HepG2 (cell line): ENCODE results near the gene H6PD. TPM values are rescaled to one million over a fixed set of nuclear protein-coding genes. Genes with fewer than 3 reads are reported as not detected.

Experiments used
- AKAP8 ChIP-seq: sonication (generic); formaldehyde crosslinking; IDR thresholded peaks from 2 replicates; pipeline ENCODE4 v1.5.1; 2020; ENCODE audit warnings: mild to moderate bottlenecking, missing genetic modification reagents
- ATM ChIP-seq: fragments of 450-650 bp; IDR thresholded peaks from 2 replicates; pipeline ENCODE4 v1.7.1; 2017; ENCODE audit warnings: mild to moderate bottlenecking, borderline replicate concordance
- CEBPB ChIP-seq: IDR thresholded peaks from 2 replicates; pipeline ENCODE4 v1.6.1; 2011; ENCODE audit warnings: low read depth, low read length, improper control_type of control experiment, borderline replicate concordance
- ETV6 ChIP-seq: sonication (generic); formaldehyde crosslinking; conservative IDR thresholded peaks from 2 replicates; pipeline ENCODE4 v1.4.0; 2020; ENCODE audit warnings: missing genetic modification reagents
- KLF11 ChIP-seq: IDR thresholded peaks from 2 replicates; pipeline ENCODE4 v1.6.1; 2016; ENCODE audit warnings: missing compliant biosample characterization
- MAFK ChIP-seq, 2 experiments: IDR thresholded peaks in 1 of 2; conservative IDR thresholded peaks in 1 of 2; 2 replicates each; pipeline ENCODE4 v1.6.1; 2011; ENCODE audit warnings: improper control_type of control experiment in 2 of 2, low read length in 2 of 2
- MAZ ChIP-seq, 2 experiments: sonication (generic) in 1 of 2; formaldehyde crosslinking in 1 of 2; IDR thresholded peaks; 2 replicates each; pipeline versions ENCODE4 v1.5.0 to v1.6.1; 2012 to 2020; ENCODE audit warnings: low read depth in 2 of 2, mild to moderate bottlenecking in 2 of 2, borderline replicate concordance in 1 of 2, improper control_type of control experiment in 1 of 2, low read length in 1 of 2, missing genetic modification reagents in 1 of 2, moderate library complexity in 1 of 2
- REPIN1 ChIP-seq: sonication (generic); formaldehyde crosslinking; IDR thresholded peaks from 2 replicates; pipeline ENCODE4 v1.8.0; 2022; ENCODE audit warnings: missing genetic modification reagents, low read depth, mild to moderate bottlenecking, borderline replicate concordance
- SETDB1 ChIP-seq: sonication (generic); formaldehyde crosslinking; IDR thresholded peaks from 2 replicates; pipeline ENCODE4 v1.5.1; 2020; ENCODE audit warnings: missing genetic modification reagents, mild to moderate bottlenecking, borderline replicate concordance
- ZBTB7A ChIP-seq: sonication (generic); formaldehyde crosslinking; IDR thresholded peaks from 2 replicates; pipeline ENCODE4 v1.8.0; 2022; ENCODE audit warnings: mild to moderate bottlenecking, missing genetic modification reagents
- ZC3H4 ChIP-seq: sonication (generic); formaldehyde crosslinking; IDR thresholded peaks from 2 replicates; pipeline ENCODE4 v1.4.0; 2020; ENCODE audit warnings: missing genetic modification reagents, borderline replicate concordance
- ZFP1 ChIP-seq: IDR thresholded peaks from 2 replicates; pipeline ENCODE4 v1.6.1; 2016
- ZNF136 ChIP-seq: sonication (generic); formaldehyde crosslinking; IDR thresholded peaks from 2 replicates; pipeline ENCODE4 v1.8.1; 2022; ENCODE audit warnings: low read depth, mild to moderate bottlenecking, moderate library complexity, missing genetic modification reagents
- ZNF441 ChIP-seq: sonication (generic); formaldehyde crosslinking; IDR thresholded peaks from 2 replicates; pipeline ENCODE4 v1.7.0; 2021; ENCODE audit warnings: missing genetic modification reagents, borderline replicate concordance
- ZNF652 ChIP-seq: IDR thresholded peaks from 2 replicates; pipeline ENCODE4 v1.6.1; 2016; ENCODE audit warnings: low read depth, borderline replicate concordance
- ZNF678 ChIP-seq: sonication (generic); formaldehyde crosslinking; IDR thresholded peaks from 2 replicates; pipeline ENCODE4 v1.4.0; 2020; ENCODE audit warnings: mild to moderate bottlenecking, missing genetic modification reagents
- ZNF724P ChIP-seq: sonication (generic); formaldehyde crosslinking; IDR thresholded peaks from 2 replicates; pipeline ENCODE4 v1.8.0; 2022; ENCODE audit warnings: missing genetic modification reagents, borderline replicate concordance
- ZNF788 ChIP-seq: sonication (generic); formaldehyde crosslinking; IDR thresholded peaks from 2 replicates; pipeline ENCODE4 v1.5.0; 2020; ENCODE audit warnings: mild to moderate bottlenecking, missing genetic modification reagents, borderline replicate concordance
- polyA plus RNA-seq, 8 experiments: library from polyadenylated mRNA; depleted of rRNA in 3 of 8; stranded (reverse) in 7 of 8; unstranded in 1 of 8; fragments of >200 nt; fragmentation: Illumina TruSeq in 4 of 8; extraction: Trizol in 4 of 8; gene quantifications; 2 replicates each; pipeline versions ENCODE4 v1.2.1 to v1.2.3, GENCODE V29; 2011 to 2016; ENCODE audit warnings: low read depth in 4 of 8, missing spikeins in 1 of 8, mixed read lengths in 1 of 8; ENCODE audit not compliant: insufficient read depth in 1 of 8
- total RNA-seq, 5 experiments: library from RNA; depleted of rRNA; stranded (reverse); fragments of >200 nt; fragmentation: Illumina TruSeq; extraction: Trizol; gene quantifications; 2 replicates each; pipeline ENCODE4 v1.2.3, GENCODE V29; 2016; ENCODE audit warnings: low read depth in 1 of 5
- TF ChIP-seq, protein P1 (sequence below): sonication (generic); formaldehyde crosslinking; IDR thresholded peaks from 2 replicates; pipeline ENCODE4 v1.4.0; 2020; ENCODE audit warnings: missing genetic modification reagents, mild to moderate bottlenecking, borderline replicate concordance
- TF ChIP-seq, protein P2 (sequence below): sonication (generic); formaldehyde crosslinking; IDR thresholded peaks from 2 replicates; pipeline ENCODE4 v1.8.0; 2022; ENCODE audit warnings: mild to moderate bottlenecking, missing genetic modification reagents, moderate library complexity
- TF ChIP-seq, protein P3 (sequence below): sonication (generic); formaldehyde crosslinking; IDR thresholded peaks from 2 replicates; pipeline ENCODE4 v1.5.0; 2020; ENCODE audit warnings: missing genetic modification reagents
- TF ChIP-seq, protein P4 (sequence below): sonication (generic); formaldehyde crosslinking; IDR thresholded peaks from 2 replicates; pipeline ENCODE4 v1.4.0; 2020; ENCODE audit warnings: missing genetic modification reagents
- TF ChIP-seq, protein P5 (sequence below): IDR thresholded peaks from 2 replicates; pipeline ENCODE4 v1.4.0; 2020; ENCODE audit warnings: mild to moderate bottlenecking, missing genetic modification reagents

Gene H6PD
- total and polyA plus RNA-seq, 2 of the 13 experiments (the other 11 are each of a cell fraction or from before 2014, with no cell fraction given) = 9.3 to 14.1 TPM

DNA sequence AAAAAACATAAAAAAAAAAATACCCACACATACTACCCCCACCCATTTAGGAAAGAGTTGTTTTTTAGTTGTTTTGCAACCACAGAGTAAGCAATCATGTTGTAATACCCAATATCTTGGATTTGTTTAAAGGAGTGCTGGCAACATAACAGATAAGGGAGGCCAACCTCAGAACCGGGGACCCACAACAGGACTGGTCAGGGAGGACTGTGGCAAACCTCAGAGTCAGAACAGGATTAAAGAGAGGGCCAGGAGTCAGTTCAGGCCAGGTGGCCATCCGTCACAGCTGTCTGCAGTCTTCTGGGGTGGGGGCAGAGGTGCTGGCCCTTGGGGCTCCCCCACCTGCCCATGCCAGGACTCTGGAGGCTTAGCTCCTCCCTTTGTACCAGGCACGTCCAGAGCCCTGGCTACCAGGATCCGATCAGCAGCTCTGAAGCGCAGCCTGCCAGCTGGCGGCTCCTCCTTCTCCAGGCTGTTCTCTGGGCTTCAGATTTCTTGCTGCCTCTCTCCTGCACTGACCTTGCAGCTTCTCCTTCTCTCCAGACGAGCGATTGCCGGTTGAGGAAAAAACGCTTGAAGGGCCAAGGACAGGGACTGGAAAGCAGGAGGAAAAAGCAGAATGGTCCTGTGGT, 7.9 kb downstream of the H6PD start (continued):
- TF ChIP-seq, protein P1, sequence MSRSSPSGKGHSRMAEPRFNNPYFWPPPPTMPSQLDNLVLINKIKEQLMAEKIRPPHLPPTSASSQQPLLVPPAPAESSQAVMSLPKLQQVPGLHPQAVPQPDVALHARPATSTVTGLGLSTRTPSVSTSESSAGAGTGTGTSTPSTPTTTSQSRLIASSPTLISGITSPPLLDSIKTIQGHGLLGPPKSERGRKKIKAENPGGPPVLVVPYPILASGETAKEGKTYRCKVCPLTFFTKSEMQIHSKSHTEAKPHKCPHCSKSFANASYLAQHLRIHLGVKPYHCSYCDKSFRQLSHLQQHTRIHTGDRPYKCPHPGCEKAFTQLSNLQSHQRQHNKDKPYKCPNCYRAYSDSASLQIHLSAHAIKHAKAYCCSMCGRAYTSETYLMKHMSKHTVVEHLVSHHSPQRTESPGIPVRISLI (CRISPR knock-in tag) = peak; percentile 77; the same call in 1 of the 2 replicates
- TF ChIP-seq ZNF136 (CRISPR knock-in tag) (no peak), ZNF678 (CRISPR knock-in tag) (no peak), ZNF724P (CRISPR knock-in tag) (no peak), ZNF441 (CRISPR knock-in tag) (no peak), SETDB1 (no peak), ZNF788 (CRISPR knock-in tag) (no peak), ZFP1 (CRISPR knock-in tag) (no peak), REPIN1 (CRISPR knock-in tag) (no peak), AKAP8 (CRISPR knock-in tag) (no peak), KLF11 (no peak), CEBPB (peak; percentile 85), MAFK (conservative IDR thresholded peaks at IDR 0.05 in 1 of 2, IDR thresholded peaks at IDR 0.05 in 1 of 2; ENCODE audit: low read length in 2 of 2) (no peak), ZBTB7A (CRISPR knock-in tag) (no peak), ZNF652 (CRISPR knock-in tag) (no peak), ZC3H4 (no peak), ETV6 (CRISPR knock-in tag) (no peak), MAZ (IDR thresholded peaks at IDR 0.05; ENCODE audit: borderline replicate concordance, low read depth, low read length) (no peak), MAZ (CRISPR knock-in tag; IDR thresholded peaks at IDR 0.05; ENCODE audit: low read depth) (peak; percentile 25; the same call in 1 of the 2 replicates), ATM (no peak)
- TF ChIP-seq, protein P2, sequence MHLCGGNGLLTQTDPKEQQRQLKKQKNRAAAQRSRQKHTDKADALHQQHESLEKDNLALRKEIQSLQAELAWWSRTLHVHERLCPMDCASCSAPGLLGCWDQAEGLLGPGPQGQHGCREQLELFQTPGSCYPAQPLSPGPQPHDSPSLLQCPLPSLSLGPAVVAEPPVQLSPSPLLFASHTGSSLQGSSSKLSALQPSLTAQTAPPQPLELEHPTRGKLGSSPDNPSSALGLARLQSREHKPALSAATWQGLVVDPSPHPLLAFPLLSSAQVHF (CRISPR knock-in tag) = no peak
- TF ChIP-seq, protein P3, sequence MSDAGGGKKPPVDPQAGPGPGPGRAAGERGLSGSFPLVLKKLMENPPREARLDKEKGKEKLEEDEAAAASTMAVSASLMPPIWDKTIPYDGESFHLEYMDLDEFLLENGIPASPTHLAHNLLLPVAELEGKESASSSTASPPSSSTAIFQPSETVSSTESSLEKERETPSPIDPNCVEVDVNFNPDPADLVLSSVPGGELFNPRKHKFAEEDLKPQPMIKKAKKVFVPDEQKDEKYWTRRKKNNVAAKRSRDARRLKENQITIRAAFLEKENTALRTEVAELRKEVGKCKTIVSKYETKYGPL (CRISPR knock-in tag) = no peak
- TF ChIP-seq, protein P4, sequence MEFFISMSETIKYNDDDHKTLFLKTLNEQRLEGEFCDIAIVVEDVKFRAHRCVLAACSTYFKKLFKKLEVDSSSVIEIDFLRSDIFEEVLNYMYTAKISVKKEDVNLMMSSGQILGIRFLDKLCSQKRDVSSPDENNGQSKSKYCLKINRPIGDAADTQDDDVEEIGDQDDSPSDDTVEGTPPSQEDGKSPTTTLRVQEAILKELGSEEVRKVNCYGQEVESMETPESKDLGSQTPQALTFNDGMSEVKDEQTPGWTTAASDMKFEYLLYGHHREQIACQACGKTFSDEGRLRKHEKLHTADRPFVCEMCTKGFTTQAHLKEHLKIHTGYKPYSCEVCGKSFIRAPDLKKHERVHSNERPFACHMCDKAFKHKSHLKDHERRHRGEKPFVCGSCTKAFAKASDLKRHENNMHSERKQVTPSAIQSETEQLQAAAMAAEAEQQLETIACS (CRISPR knock-in tag) = no peak
- TF ChIP-seq, protein P5, sequence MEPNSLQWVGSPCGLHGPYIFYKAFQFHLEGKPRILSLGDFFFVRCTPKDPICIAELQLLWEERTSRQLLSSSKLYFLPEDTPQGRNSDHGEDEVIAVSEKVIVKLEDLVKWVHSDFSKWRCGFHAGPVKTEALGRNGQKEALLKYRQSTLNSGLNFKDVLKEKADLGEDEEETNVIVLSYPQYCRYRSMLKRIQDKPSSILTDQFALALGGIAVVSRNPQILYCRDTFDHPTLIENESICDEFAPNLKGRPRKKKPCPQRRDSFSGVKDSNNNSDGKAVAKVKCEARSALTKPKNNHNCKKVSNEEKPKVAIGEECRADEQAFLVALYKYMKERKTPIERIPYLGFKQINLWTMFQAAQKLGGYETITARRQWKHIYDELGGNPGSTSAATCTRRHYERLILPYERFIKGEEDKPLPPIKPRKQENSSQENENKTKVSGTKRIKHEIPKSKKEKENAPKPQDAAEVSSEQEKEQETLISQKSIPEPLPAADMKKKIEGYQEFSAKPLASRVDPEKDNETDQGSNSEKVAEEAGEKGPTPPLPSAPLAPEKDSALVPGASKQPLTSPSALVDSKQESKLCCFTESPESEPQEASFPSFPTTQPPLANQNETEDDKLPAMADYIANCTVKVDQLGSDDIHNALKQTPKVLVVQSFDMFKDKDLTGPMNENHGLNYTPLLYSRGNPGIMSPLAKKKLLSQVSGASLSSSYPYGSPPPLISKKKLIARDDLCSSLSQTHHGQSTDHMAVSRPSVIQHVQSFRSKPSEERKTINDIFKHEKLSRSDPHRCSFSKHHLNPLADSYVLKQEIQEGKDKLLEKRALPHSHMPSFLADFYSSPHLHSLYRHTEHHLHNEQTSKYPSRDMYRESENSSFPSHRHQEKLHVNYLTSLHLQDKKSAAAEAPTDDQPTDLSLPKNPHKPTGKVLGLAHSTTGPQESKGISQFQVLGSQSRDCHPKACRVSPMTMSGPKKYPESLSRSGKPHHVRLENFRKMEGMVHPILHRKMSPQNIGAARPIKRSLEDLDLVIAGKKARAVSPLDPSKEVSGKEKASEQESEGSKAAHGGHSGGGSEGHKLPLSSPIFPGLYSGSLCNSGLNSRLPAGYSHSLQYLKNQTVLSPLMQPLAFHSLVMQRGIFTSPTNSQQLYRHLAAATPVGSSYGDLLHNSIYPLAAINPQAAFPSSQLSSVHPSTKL (CRISPR knock-in tag) = peak; percentile 64
